SK-MEL-5 (cell line): ENCODE results near the gene MKKS. TPM values are rescaled to one million over a fixed set of nuclear protein-coding genes. Genes with fewer than 3 reads are reported as not detected.
"Not testable (repeated sequence)": the region's sequence is repeated elsewhere in the genome, so short reads cannot be mapped to it uniquely, and the experiment has no call there.

ENCODE experiments used
- DNase-seq: peaks from one replicate; pipeline ENCODE4 v3.0.0-alpha.2; 2016; ENCODE audit warnings: low read depth, low spot score
- in situ Hi-C: cut with HindIII; loops from 2 replicates; pipeline ENCODE4 v1.10.0; 2016; ENCODE audit warnings: low sequenced_read_pairs, high pct_unique_total_duplicates, low pct_unique_long_range_greater_than_20kb
- total RNA-seq: library from RNA; depleted of rRNA; stranded (reverse); fragments of >200 nt; shearing (Covaris generic); gene quantifications from 2 replicates; pipeline ENCODE4 v1.2.3, GENCODE V29; 2014

The MKKS gene
- total RNA-seq, 1 experiment from 2014 or later: 21.1 TPM

DNA sequence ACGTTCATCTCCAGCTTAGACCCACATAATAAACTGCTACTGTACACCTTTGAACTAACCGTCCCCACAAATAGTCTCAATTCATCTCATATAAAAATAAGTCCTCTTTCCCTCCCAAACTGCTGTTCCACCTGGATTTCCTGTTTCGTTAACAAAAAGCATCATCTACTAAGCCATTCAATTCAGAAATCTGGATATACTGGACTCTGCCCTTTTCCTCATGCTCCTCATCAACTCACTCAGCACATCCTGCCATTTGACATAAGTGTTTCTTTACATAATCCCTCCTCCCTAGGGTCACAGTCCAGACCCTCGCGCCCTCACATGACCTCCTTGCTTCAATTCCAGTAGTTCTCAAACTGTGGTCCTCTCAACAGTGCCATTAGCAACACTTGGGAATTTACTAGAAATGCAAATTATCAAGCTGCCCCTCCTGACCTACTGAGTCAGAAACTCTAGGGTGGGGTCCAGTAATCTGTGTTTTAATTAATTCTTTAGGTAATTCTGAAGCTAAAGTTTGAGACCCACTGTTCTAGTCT is 4.5 kb downstream of the MKKS start:
- in situ Hi-C loops: no loop called here
- DNase-seq: no peak

GRCh38 chr20:10428008-10428407 is 6.0 kb downstream of the MKKS start:
- in situ Hi-C loops: no loop called here
- no peak for DNase-seq

- DNase-seq: peak; percentile 74
- in situ Hi-C loops: no loop called here
These were observed 6.8 kb downstream of the MKKS start for GRCh38 chr20:10427060-10427692.

DNA sequence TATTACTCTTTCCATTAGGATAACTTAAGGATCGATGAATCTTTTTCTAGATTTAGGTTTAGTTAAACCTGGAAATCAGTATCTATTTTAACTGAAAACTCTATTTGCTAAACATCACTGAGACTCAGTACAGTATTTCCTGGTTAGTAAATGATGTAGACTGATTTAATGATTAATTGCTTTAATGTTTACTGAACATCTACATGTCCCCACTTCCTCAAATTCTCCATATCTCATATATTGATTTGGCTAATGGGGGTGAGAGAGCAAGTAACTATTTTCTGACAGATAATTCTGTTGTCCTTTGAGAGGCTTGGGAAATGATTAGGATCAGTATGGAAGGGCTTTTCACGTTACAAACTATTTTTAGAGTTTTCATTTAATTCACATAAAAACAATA is 10.3 kb downstream of the MKKS start:
- in situ Hi-C loops: no loop called here
- DNase-seq: no peak

- no peak for DNase-seq
- in situ Hi-C loops: no loop called here
These were observed 14.4 kb downstream of the MKKS start for GRCh38 chr20:10419550-10420133.

- in situ Hi-C loops, DNase-seq: not testable (repeated sequence)
These were observed 16.8 kb downstream of the MKKS start for GRCh38 chr20:10417218-10417617.

GRCh38 chr20:10415013-10415650 is 18.9 kb downstream of the MKKS start:
- in situ Hi-C loops: no loop called here
- no peak for DNase-seq

DNA sequence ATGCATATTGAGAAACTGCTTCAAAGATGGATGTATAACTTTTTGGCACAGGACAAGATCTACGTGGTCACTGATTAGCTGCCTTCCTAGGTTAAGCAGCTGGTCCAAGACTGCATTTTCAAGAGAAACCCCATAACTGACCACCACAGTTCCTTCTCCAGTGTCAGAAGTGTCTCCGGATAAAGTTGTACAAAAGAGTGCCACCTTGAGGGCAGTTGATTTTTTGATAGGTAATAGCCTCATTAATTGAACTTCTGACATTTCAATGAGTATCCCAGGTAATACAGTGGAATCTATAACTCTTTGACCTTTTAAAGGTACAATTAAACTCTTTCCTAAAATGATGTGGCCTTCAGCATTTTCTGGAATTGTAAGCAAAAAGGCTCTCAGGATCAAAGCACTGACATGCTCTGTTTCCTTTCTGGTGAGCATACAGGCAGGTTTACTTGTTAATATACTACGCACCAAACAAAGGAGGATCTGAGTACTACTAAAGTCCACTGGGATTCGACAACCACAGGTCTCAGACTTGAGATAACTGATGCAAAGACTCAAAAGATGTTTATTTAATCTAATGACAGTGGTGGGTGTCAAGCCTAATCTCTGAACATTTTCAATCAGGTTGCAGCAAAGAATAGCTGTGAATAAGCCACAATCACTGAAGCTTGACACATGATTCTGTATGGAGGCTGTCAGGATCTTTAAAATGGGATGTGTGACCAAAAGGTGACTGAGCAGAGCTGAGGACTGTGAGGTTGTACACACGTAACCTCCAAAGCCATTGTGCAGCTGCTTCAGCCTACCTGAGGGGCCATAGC is 21.2 kb downstream of the MKKS start:
- peak; percentile 26 for DNase-seq
- in situ Hi-C loops: no loop called here

DNA sequence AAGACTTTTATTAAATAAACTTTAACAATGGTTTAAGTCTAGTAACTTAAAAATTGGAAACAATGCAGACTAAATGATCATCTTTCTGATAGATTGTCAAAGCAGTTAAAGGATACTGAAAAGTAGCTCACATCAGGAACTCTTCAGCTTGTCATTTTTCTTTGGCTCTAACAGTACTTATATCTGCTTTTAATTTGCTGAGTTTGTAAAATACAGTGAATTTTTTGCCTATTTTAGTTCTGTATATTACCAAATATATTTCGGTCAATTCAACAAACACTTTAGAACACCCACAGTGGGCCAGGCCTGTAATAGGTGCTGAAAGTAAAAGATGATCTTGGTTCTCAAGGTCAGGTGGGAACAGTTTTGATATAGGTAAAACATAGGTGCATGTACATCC is 22.3 kb downstream of the MKKS start:
- no peak for DNase-seq
- in situ Hi-C loops: no loop called here

DNA sequence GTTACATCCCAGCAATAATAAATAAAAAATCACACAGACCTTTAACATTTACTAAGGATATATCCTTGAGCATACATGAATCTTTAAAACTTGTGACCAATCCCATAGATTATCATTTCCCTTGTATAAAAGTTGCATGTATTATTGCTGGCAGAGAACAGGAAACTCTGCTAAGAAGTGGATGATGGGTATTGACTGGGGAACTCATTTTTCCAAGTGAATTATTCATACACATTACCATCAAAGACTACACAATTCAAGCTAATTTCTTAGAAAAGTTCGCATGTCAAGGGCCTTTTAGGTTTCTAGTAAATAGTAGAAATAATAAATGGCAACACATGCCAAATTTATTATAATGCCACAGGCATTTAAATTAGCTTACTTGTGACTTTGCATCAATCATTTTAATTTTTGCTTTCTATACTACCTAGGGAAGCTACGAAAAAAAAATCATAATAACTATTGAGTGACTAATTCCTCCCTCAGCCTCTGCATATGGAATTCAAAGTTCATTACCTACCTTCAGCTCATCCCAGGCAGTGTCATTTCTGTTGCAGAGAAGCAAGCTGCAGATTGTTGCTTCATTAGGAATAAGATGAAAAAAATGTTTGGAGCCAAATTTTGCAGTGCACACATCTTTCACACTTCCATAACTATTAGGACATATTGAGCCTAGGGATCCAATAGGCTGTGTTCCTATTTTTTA is 25.8 kb downstream of the MKKS start:
- no peak for DNase-seq
- in situ Hi-C loops: no loop called here

DNA sequence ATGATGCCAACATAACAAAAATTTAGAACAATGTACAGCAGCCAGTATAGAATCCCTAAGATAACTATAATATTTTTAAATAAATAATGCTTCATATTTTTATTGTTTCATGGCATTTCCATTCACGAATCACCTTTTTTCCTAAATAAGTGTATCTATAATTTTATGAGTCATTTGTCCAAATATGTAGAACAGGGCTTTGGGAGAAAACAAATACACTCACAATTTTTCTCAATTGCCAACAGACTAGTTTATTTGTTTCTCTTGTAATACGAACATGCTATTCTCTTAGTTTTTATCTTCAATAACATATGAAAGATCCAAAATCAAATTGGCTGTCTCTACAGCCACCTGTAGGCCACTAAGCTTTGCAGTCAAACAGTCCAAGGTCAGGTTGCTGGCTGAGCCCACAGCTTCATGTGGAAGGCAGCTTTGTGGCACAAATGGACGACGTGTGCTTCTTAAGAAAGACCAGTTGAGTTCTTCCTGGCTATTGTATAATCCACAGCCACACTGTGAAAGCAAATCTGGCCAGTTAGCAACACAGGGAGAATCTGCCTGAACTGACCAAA is 29.0 kb downstream of the MKKS start:
- in situ Hi-C loops: no loop called here
- no peak for DNase-seq

DNA sequence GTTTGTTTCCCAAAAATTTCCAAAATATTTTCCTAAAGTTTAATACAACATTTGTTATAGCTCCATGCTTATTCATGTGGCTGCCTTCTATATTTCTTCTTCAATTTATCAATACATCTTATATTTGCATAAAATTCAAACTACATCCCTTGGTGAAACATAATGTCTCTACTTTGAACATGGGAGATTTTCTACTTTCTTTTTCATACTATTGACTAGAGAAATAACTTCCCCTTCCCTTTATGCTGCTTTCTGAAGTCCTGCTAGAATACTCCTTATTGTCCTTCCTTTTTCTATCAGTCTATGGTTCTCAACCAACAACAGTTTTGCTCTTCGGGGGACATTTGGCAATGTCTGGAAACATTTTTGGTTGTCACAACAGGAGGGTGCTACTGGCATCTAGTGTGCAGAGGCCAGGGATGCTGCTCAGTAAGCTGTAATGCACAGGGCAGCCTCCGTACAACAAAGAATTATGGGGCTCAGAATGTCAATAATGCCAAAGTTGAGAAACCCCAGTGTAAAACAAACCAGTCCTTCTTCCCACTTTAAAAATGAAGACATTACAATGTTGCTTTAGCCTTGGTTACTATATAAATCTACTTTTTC is 29.9 kb downstream of the MKKS start:
- in situ Hi-C loops: no loop called here
- no peak for DNase-seq

DNA sequence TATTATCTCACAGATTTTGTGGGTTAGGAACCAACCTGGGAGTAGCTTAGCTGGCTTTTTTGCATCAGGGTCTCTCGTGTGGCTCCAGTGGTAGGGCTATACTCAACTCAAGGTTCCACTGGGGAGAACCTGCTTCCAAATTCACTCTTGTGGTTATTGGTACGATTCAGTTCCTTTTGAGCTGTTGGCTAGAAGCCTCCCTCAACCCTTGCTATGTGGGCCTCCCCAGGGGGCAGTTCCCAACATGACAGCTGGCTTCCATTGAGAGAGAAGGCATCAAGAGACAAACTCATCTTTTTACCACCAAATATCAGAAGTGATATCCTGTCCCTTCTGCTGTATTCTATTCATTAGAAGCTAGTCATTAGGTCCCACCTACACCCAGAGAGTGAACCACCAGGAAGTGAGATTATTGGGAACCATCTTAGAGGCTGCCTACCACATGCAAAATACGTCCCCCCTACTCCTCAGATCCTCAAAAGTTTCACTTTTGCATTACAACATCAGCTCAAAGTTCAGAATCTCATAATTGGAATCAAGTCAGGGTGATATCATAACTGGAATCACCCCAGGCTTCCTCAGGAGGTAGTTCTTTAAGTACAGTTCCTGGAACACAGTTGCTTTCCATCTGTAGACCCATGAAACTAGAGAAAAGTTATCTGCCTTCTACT is 30.9 kb downstream of the MKKS start:
- in situ Hi-C loops: no loop called here
- DNase-seq: no peak

GRCh38 chr20:10398834-10399369 is 35.1 kb downstream of the MKKS start:
- in situ Hi-C loops: no loop called here
- no peak for DNase-seq

DNA sequence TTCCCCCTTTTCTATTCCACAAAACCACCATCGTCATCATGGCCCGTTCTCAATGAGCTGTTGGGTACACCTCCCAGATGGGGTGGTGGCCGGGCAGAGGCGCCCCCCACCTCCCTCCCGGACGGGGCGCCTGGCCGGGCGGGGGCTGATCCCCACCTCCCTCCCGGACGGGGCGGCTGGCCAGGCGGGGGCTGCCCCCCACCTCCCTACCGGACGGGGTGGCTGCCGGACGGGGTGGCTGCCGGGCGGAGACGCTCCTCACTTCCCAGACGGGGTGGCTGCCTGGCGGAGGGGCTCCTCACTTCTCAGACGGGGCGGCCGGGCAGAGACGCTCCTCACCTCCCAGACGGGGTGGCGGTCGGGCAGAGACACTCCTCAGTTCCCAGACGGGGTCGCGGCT is 39.3 kb downstream of the MKKS start:
- DNase-seq, in situ Hi-C loops: not testable (repeated sequence)

DNA sequence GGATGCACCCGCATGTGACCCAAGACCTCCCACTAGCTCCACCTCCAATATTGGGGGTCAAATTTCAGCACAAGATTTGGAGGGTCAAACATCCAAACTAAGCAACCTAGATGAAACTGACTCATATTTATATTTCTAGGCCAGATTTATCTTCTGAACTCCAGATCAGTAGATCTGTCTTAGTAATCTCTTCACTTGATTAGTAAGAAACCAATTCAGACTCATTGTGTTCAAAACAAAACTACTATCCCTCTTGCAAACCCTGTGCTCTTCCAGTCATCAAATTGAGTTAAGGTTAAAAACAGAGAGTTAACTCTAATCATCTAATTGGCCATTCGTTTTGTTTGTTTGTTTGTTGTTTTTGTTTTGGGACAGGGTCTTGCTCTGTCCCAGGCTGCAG is 43.3 kb downstream of the MKKS start:
- no peak for DNase-seq
- in situ Hi-C loops: no loop called here
